ENCODE results near the gene PRKCD.

The PRKCD gene

GRCh38 chr3:53226841-53227407, 65.9 kb downstream of the PRKCD start:
- TF ChIP-seq POLR2AphosphoS5 (IDR thresholded peaks at IDR 0.05; ENCODE audit: low read depth, low read length) (no peak), REST (IDR thresholded peaks at IDR 0.05; ENCODE audit: insufficient read depth in 1 of 2, low read depth in 2 of 2, low read length in 2 of 2) (no peak), FOXP2 (optimal IDR thresholded peaks at IDR 0.05; ENCODE audit: borderline replicate concordance, extremely low read depth, extremely low read length, insufficient read depth) (no peak), SIN3A (IDR thresholded peaks at IDR 0.05; ENCODE audit: borderline replicate concordance, insufficient read depth, low read length) (no peak), TAF1 (IDR thresholded peaks at IDR 0.05; ENCODE audit: borderline replicate concordance, insufficient read depth, low read length) (no peak)

GRCh38 chr3:53227993-53228885, 67.2 kb downstream of the PRKCD start:
- no peak for TF ChIP-seq POLR2AphosphoS5 (IDR thresholded peaks at IDR 0.05; ENCODE audit: low read depth, low read length)
- TF ChIP-seq SIN3A (IDR thresholded peaks at IDR 0.05; ENCODE audit: borderline replicate concordance, insufficient read depth, low read length) = no peak
- no peak for TF ChIP-seq TAF1 (IDR thresholded peaks at IDR 0.05; ENCODE audit: borderline replicate concordance, insufficient read depth, low read length)
- no peak for TF ChIP-seq REST (IDR thresholded peaks at IDR 0.05; ENCODE audit: insufficient read depth in 1 of 2, low read depth in 2 of 2, low read length in 2 of 2)
- no peak for TF ChIP-seq FOXP2 (optimal IDR thresholded peaks at IDR 0.05; ENCODE audit: borderline replicate concordance, extremely low read depth, extremely low read length, insufficient read depth)

GRCh38 chr3:53229171-53229570, 68.2 kb downstream of the PRKCD start:
- TF ChIP-seq REST (IDR thresholded peaks at IDR 0.05; ENCODE audit: insufficient read depth in 1 of 2, low read depth in 2 of 2, low read length in 2 of 2) = no peak
- TF ChIP-seq TAF1 (IDR thresholded peaks at IDR 0.05; ENCODE audit: borderline replicate concordance, insufficient read depth, low read length) = no peak
- TF ChIP-seq SIN3A (IDR thresholded peaks at IDR 0.05; ENCODE audit: borderline replicate concordance, insufficient read depth, low read length) = no peak
- TF ChIP-seq FOXP2 (optimal IDR thresholded peaks at IDR 0.05; ENCODE audit: borderline replicate concordance, extremely low read depth, extremely low read length, insufficient read depth) = no peak
- TF ChIP-seq POLR2AphosphoS5 (IDR thresholded peaks at IDR 0.05; ENCODE audit: low read depth, low read length) = no peak

GRCh38 chr3:53229606-53230005, 68.6 kb downstream of the PRKCD start:
- TF ChIP-seq SIN3A (IDR thresholded peaks at IDR 0.05; ENCODE audit: borderline replicate concordance, insufficient read depth, low read length) (no peak), TAF1 (IDR thresholded peaks at IDR 0.05; ENCODE audit: borderline replicate concordance, insufficient read depth, low read length) (no peak), REST (IDR thresholded peaks at IDR 0.05; ENCODE audit: insufficient read depth in 1 of 2, low read depth in 2 of 2, low read length in 2 of 2) (no peak), FOXP2 (optimal IDR thresholded peaks at IDR 0.05; ENCODE audit: borderline replicate concordance, extremely low read depth, extremely low read length, insufficient read depth) (no peak), POLR2AphosphoS5 (IDR thresholded peaks at IDR 0.05; ENCODE audit: low read depth, low read length) (no peak)
